ENCODE data around the gene ARVCF.

ARVCF gene

GRCh38 chr22:19970479-19971275 is 45.9 kb downstream of the ARVCF start:
- DNase-seq, result no peak

- no peak for DNase-seq
These were observed 46.6 kb downstream of the ARVCF start for GRCh38 chr22:19970031-19970478.

GRCh38 chr22:19969141-19969928 is 47.3 kb downstream of the ARVCF start:
- DNase-seq, result no peak

GRCh38 chr22:19968450-19968891 is 48.2 kb downstream of the ARVCF start:
- no peak for DNase-seq

GRCh38 chr22:19967850-19968449 is 48.7 kb downstream of the ARVCF start:
- DNase-seq, result no peak

GRCh38 chr22:19966908-19967750 is 49.5 kb downstream of the ARVCF start:
- no peak for DNase-seq

GRCh38 chr22:19965771-19966709 is 50.6 kb downstream of the ARVCF start:
- no peak for DNase-seq

GRCh38 chr22:19964701-19965386 is 51.8 kb downstream of the ARVCF start:
- no peak for DNase-seq

- DNase-seq, result no peak
These were observed 52.6 kb downstream of the ARVCF start for GRCh38 chr22:19963863-19964642.

- no peak for DNase-seq
These were observed 53.5 kb downstream of the ARVCF start for GRCh38 chr22:19962909-19963806.

- no peak for DNase-seq
These were observed 54.2 kb downstream of the ARVCF start for GRCh38 chr22:19962246-19962908.

- DNase-seq, result no peak
These were observed 54.8 kb downstream of the ARVCF start for GRCh38 chr22:19961868-19962245.

- DNase-seq, result no peak
These were observed 55.4 kb downstream of the ARVCF start for GRCh38 chr22:19961201-19961580.

GRCh38 chr22:19960491-19961200 is 56.0 kb downstream of the ARVCF start:
- DNase-seq, result no peak

- DNase-seq, result no peak
These were observed 56.8 kb downstream of the ARVCF start for GRCh38 chr22:19959587-19960490.

- DNase-seq, result no peak
These were observed 57.5 kb downstream of the ARVCF start for GRCh38 chr22:19959043-19959586.
